ENCODE data around the gene KRTAP4-1.
"Not testable (repeated sequence)": the region's sequence is repeated elsewhere in the genome, so short reads cannot be mapped to it uniquely, and the experiment has no call there.

Gene KRTAP4-1

DNA sequence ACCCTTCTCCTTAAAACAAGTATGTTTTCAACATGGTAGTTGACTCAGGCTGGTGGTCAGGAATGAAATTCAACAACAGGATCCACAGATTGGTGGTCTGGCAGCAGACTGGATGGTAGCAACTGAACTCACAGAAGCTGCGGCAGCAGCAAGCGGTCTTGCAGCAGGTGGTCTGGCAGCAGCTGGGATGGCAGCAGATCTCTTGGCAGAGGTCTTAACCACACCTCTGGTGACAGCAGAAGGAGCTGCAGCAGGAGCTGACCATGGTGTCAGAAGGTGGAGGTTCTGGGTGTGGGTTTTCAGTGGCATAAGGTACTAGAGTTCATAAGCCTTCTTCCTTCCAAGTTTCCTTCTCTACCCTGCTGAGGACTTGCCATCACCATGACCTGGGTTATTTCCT lies 2.2 kb upstream of the KRTAP4-1 start:
- TF ChIP-seq POLR2A (IDR thresholded peaks at IDR 0.05; ENCODE audit: low read depth, low read length): no peak
- DNase-seq (ENCODE audit: insufficient read length, low spot score) (no peak), FAIRE-seq (no peak)

DNA sequence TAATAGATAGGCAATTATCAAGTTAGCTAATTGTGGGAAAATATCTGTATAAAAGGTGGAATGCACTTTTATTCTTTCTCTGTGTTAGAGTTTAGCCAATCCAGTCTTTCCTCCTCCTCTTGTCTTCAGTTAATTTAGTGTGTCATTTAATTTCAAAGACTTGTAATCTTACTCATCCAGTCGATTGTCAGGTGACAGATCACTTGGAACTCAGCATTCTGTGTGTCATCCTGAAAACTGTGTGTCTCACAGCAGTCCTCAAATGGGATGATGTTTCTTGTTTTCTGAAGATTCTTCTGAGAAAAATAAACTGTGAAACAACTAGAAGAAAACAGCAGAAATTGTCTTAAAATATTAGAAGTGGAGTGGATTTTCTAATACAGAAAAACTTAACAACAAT lies 290 bp upstream of the KRTAP4-1 start:
- FAIRE-seq: no peak
- DNase-seq (ENCODE audit: insufficient read length, low spot score): no peak
- no peak for TF ChIP-seq POLR2A (IDR thresholded peaks at IDR 0.05; ENCODE audit: low read depth, low read length)

DNA sequence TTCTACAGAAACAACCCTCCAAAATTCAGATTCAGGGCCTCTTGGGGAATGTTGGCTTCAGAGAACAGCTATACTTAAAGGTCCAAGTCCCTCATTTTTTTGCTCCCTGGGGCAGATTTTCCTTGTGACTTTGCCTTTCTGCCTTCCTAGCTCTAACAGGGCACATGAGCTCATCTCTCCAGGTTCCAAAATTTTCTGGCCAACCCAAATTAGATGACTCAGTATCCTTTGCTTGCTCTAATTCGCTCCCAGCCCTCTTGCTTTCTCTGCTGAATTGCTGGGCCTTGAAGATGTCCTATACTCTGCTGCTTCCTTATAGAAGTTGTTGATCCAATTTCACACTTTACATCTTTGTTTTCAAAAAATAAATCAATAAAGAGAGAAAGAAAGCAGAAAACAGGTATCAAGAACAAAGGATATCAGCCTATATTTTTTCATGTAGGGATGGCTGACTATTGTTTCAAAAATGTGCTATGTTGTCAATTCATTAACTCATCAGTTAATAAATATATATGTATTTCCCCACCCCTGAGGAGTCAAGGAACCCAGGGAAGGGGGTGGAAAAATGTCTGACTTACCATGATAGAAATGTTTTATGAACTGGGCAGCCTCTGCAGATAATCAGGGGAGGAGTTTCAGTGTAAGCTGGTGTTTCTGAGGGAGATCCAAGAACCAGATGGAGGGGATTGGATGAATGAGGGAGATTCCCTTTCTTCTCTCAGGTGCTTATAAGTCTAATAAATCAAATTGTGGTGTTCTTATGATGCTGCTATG lies 5.7 kb downstream of the KRTAP4-1 start:
- no peak for DNase-seq (ENCODE audit: insufficient read length, low spot score)
- no peak for TF ChIP-seq POLR2A (IDR thresholded peaks at IDR 0.05; ENCODE audit: low read depth, low read length)
- no peak for FAIRE-seq

DNA sequence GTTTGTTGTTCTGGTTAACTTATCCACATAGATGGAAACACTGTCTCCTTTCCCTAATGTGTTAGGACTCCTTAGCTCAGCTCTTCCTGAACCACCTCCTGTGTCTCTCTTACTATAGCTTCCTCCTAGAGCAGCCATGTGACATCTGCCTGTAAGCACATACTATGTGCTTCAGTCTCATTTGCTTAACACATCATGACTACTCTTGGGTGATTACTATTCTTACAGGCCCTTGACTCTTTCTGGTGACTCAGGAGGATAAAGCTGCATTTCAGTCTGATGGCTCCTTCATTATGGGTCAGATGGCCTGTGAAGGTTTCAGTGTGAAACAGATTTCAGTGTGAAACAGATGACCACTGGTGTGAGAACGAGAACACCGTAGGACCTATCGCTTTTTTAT lies 6.4 kb downstream of the KRTAP4-1 start:
- peak; percentile 76 for FAIRE-seq
- no peak for TF ChIP-seq POLR2A (IDR thresholded peaks at IDR 0.05; ENCODE audit: low read depth, low read length)
- peak; percentile 20 for DNase-seq (ENCODE audit: insufficient read length, low spot score)

DNA sequence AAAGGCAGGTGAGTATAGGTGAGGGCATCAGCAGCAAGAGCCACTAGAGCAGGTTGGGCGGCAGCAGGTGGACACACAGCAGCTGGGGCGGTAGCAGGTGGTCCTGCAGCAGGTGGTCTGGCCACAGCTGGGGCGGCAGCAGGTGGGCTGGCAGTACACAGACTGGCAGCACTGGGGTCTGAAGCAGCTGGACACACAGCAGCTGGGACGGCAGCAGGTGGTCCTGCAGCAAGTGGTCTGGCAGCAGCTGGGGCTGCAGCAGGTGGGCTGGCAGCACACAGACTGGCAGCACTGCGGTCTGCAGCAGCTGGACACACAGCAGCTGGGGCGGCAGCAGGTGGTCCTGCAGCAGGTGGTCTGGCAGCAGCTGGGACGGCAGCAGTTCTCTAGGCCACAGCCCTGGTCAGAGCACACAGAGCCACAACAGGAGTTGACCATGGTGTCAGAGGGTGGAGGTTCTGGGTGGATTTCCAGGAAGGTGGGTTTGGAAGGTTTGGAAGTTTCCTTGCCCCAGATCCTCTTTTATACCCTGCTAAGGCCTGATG lies 6.9 kb downstream of the KRTAP4-1 start, which contains the start of gene KRTAP4-2:
Gene KRTAP4-2, minus strand, starts transcription at position 495 of the 545 bp plus-strand sequence. Its CDS starts 57 bp downstream, at position 438.
- no peak for TF ChIP-seq POLR2A (IDR thresholded peaks at IDR 0.05; ENCODE audit: low read depth, low read length)
- DNase-seq (ENCODE audit: insufficient read length, low spot score) (no peak), FAIRE-seq (no peak)

DNA sequence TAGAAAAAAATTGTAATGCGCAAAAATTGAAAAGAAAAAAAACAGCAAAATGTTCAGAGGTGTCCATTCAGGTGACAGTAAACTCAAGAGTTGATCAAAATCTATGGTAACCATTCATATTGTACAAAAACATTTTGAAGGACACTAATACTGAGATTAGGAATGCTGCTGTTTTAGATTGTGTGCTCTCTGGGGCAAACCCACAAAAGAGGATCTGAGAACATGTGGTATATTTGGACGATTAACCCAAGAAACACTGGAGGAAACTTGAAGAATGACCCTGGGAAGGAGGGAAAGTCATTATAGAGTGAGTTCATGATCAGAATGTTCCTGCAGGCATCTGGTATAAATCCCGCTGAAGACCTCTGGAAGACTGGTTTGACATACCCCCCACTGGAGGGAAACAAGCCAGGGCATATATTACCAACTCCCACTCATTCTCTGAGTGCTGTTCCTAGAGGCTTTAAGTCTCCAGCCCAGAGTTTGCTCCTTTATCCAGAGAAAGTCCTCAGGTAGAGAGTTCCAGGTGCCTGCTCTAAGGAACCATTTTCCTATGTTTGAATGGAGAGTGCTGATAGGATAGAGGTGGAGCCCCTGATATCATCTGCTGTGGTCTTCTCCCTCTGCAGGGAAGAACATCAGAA lies 7.8 kb downstream of the KRTAP4-1 start:
- DNase-seq (ENCODE audit: insufficient read length, low spot score): no peak
- TF ChIP-seq POLR2A (IDR thresholded peaks at IDR 0.05; ENCODE audit: low read depth, low read length): no peak
- no peak for FAIRE-seq

DNA sequence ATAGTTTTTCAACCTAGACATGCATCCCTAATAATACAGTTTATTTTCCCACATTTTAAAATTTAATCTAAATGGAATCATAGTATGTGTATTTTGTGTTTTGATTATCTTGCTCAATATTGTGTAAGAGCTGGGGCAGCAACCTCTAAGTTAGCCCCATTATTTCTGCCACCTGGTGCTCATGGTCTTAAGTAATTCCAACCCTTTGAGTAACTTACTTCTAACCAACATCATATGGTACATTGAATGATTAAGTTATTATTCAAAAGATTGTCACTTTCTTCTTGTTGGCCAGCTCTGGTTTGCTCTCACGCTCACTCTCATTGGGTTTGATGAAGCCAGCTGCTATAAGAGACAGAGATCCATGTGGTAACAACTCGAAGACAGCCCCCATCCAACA lies 12.8 kb downstream of the KRTAP4-1 start:
- no peak for FAIRE-seq
- TF ChIP-seq POLR2A (IDR thresholded peaks at IDR 0.05; ENCODE audit: low read depth, low read length): no peak
- no peak for DNase-seq (ENCODE audit: insufficient read length, low spot score)

DNA sequence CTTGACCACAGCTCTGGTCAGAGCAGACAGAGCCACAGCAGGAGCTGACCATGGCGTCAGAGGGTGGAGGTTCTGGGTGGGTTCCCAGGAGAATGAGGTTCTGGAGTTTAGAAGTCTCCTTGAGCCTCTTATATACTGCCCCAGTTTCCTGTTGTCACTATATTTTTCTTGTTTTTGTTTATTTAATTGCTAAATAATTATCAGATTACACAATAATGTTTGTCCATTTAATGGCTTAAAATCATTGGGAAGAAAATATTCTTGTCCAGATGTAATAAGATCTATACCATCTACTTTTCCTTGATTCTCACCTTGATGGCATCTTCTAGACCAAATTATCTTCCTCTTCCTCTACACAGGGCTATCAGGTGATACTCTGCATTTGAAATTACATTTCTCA lies 16.6 kb downstream of the KRTAP4-1 start, which contains the start of gene KRTAP4-3:
Gene KRTAP4-3, minus strand, starts transcription at position 101 of the 400 bp plus-strand sequence. Its CDS starts 49 bp downstream, at position 52.
- TF ChIP-seq POLR2A (IDR thresholded peaks at IDR 0.05; ENCODE audit: low read depth, low read length): no peak
- peak; percentile 20 for FAIRE-seq
- DNase-seq (ENCODE audit: insufficient read length, low spot score): no peak

DNA sequence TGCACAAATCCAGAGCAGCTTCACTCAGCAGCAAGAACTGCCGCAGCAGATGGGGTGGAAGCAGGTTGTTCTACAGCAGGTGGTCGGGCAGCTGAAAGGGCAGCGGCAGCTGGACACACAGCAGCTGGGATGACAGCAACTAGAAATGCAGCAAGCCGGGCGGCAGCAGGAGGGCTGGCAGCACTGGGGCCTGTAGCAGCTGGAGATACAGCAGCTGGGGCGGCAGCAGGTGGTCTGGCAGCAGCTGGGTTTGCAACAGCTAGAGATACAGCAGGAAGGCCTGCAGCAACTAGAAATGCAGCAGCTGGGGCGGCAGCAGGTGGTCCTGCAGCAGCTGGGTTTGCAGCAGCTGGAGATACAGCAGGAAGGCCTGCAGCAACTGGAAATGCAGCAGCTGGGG lies 17.1 kb downstream of the KRTAP4-1 start:
- no peak for FAIRE-seq
- DNase-seq (ENCODE audit: insufficient read length, low spot score): no peak
- no peak for TF ChIP-seq POLR2A (IDR thresholded peaks at IDR 0.05; ENCODE audit: low read depth, low read length)

DNA sequence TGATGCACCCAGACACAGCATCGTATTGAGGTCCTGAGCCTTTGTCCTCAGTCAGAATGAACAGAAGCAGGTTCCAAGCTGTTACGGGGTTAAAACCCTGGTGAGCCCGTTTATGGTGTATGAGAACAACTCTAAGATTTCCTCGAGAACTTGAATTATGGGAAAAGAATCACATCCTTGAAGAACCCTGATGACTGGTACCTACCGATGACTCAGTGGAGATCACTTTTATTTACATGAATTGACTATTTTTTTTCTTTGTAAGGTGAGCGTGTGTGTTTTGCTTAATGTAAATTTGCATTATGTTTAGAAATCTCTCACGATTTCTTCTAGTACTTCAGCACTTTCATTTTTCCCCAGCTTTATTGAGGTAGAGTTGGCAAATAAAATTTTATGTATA lies 20.9 kb downstream of the KRTAP4-1 start:
- FAIRE-seq: peak; percentile 15
- no peak for DNase-seq (ENCODE audit: insufficient read length, low spot score)
- no peak for TF ChIP-seq POLR2A (IDR thresholded peaks at IDR 0.05; ENCODE audit: low read depth, low read length)

DNA sequence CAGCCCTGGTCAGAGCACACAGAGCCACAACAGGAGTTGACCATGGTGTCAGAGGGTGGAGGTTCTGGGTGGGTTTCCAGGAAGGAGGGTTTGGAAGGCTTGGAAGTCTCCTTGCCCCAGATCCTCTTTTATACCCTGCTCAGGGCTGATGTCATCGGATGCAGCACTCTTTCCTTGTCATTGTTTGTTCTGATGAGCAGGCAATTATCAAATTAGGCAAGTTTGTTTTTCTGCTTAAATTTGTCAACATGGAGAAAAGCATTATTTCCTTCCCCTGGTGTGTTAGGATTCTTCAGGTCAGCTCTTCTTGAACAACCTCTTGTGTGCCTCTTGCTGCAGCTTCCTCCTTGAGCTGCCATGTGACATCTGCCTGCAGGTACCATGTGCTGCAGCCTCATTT lies 24.1 kb downstream of the KRTAP4-1 start, which contains the start of gene KRTAP4-4:
Gene KRTAP4-4, minus strand, starts transcription at position 101 of the 400 bp plus-strand sequence. Its CDS starts 57 bp downstream, at position 44.
- DNase-seq (ENCODE audit: insufficient read length, low spot score) (no peak), FAIRE-seq (no peak)
- TF ChIP-seq POLR2A (IDR thresholded peaks at IDR 0.05; ENCODE audit: low read depth, low read length): no peak

DNA sequence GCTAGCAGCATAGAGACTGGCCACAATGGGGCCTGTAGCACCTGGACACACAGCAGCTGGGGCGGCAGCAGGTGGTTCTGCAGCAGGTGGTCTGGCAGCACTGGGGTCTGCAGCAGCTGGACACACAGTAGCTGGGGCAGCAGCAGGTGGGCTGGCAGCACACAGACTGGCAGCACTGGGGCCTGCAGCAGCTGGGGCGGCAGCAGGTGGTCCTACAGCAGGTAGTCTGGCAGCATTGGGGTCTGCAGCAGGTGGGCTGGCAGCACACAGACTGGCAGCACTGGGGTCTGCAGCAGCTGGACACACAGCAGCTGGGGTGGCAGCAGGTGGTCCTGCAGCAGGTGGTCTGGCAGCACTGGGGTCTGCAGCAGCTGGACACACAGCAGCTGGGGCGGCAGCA lies 24.5 kb downstream of the KRTAP4-1 start:
- FAIRE-seq; DNase-seq (ENCODE audit: insufficient read length, low spot score): not testable (repeated sequence)

DNA sequence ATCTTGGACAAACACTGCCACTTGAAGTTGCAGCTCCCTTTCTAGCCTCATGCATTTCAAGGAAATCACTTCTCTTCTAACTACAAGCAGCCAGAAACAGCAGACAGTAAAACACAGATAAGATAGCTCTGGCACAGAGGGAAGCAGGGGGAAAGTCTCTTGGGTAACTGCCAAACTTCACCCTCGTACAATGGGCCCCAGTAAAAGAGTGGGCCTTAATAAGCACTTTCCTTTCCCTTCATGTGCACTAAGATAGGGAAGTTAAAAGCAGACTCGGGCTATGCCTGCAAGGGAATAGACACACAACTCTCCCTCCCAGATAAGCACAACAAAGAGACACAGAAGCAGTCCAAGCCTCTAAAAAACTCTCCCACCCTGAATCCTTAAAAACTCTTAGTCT lies 30.9 kb downstream of the KRTAP4-1 start:
- no peak for FAIRE-seq

DNA sequence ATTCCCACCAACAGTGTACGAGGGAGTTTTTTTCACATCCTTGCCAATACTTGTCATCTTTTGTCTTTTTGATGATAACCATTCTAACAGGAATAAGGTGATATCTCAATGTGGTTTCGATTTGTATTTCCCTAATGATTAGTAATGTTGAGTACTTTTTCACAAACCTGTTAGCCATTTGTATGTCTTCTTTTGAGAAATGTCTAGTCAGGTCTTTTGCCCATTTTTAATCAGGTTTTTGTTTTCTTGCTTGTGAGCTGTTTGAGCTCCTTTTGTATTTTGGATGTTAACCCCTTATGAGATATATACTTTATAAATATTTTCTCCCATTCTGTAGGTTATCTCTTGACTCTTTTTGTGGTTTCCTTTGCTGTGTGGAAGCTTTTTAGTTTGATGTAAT lies 33.2 kb downstream of the KRTAP4-1 start:
- no peak for FAIRE-seq
- no peak for DNase-seq (ENCODE audit: insufficient read length, low spot score)
- no peak for TF ChIP-seq POLR2A (IDR thresholded peaks at IDR 0.05; ENCODE audit: low read depth, low read length)

More for the DNA sequence above, 30.9 kb downstream of the KRTAP4-1 start:
- no peak for TF ChIP-seq POLR2A (IDR thresholded peaks at IDR 0.05; ENCODE audit: low read depth, low read length)
- no peak for DNase-seq (ENCODE audit: insufficient read length, low spot score)

Data from H54 (cell line).